HEK293 (cell line): ENCODE measurements around the gene ARHGEF39.

ENCODE experiments used
- CTCF ChIA-PET: fragments of 350-600 bp; formaldehyde crosslinking; extraction: SDS; loops from one replicate; lab custom pipeline; 2021; ENCODE audit warnings: antibody characterized with exemption; lab: Yijun Ruan, JAX
- POLR2A ChIA-PET: fragments of 300-600 bp; formaldehyde crosslinking; extraction: SDS; loops from one replicate; lab custom pipeline; 2020; ENCODE audit warnings: antibody characterized with exemption, inconsistent platforms; lab: Yijun Ruan, JAX
- H3K27ac ChIP-seq: fragments of 200-500 bp; sonication (Bioruptor generic); 2 replicates; pipeline ENCODE4 v1.5.1; 2014; ENCODE audit warnings: low read depth, low read length, control low read depth, inconsistent platforms; ENCODE audit errors: extremely low read depth
- H3K36me3 ChIP-seq, 2 experiments: fragments of 200-500 bp in 1 of 2; sonication (Bioruptor generic) in 1 of 2; 1 replicate in 1 of 2; 2 replicates in 1 of 2; pipeline ENCODE4 v1.5.1; 2014 to 2017; ENCODE audit warnings: inconsistent platforms in 2 of 2, low read length in 2 of 2; ENCODE audit not compliant: control insufficient read depth in 2 of 2, insufficient read depth in 1 of 2
- H3K4me1 ChIP-seq: fragments of 200-500 bp; sonication (Bioruptor generic); 2 replicates; pipeline ENCODE4 v1.5.1; 2014; ENCODE audit warnings: mild to moderate bottlenecking, low read length, inconsistent platforms; ENCODE audit not compliant: control insufficient read depth, insufficient read depth
- H3K4me3 ChIP-seq: 2 replicates; pipeline ENCODE4 v1.5.1; 2011; ENCODE audit warnings: low read depth, mild to moderate bottlenecking, control low read depth, low read length, moderate library complexity
- H3K9me3 ChIP-seq: fragments of 200-500 bp; sonication (Bioruptor generic); 2 replicates; pipeline ENCODE4 v1.5.1; 2014; ENCODE audit warnings: low read depth, low read length, inconsistent platforms; ENCODE audit not compliant: control insufficient read depth, insufficient read depth
- ELK4 ChIP-seq: IDR thresholded peaks from 2 replicates; pipeline ENCODE4 v1.6.1; 2011; ENCODE audit warnings: mild to moderate bottlenecking, low read depth, low read length, borderline replicate concordance
- FEZF1 ChIP-seq: fragments of 450-650 bp; formaldehyde crosslinking; IDR thresholded peaks from 2 replicates; pipeline ENCODE4 v1.5.1; 2016; ENCODE audit warnings: missing biosample characterization, missing genetic modification characterization
- OSR2 ChIP-seq: fragments of 450-650 bp; formaldehyde crosslinking; IDR thresholded peaks from 2 replicates; pipeline ENCODE4 v1.5.1; 2016; ENCODE audit warnings: missing biosample characterization, missing genetic modification characterization
- PRDM1 ChIP-seq: fragments of 450-650 bp; formaldehyde crosslinking; IDR thresholded peaks from 2 replicates; pipeline ENCODE4; 2016; ENCODE audit warnings: missing biosample characterization, missing genetic modification characterization
- ZBTB48 ChIP-seq: fragments of 450-650 bp; formaldehyde crosslinking; IDR thresholded peaks from 2 replicates; pipeline ENCODE4 v1.5.1; 2016; ENCODE audit warnings: missing biosample characterization, missing genetic modification characterization
- ZNF121 ChIP-seq: fragments of 450-650 bp; formaldehyde crosslinking; IDR thresholded peaks from 2 replicates; pipeline ENCODE4 v1.5.1; 2016; ENCODE audit warnings: missing biosample characterization, missing genetic modification characterization
- ZNF157 ChIP-seq: fragments of 450-650 bp; formaldehyde crosslinking; IDR thresholded peaks from 2 replicates; pipeline ENCODE4 v1.5.1; 2016; ENCODE audit warnings: missing biosample characterization, missing genetic modification characterization
- ZNF2 ChIP-seq: fragments of 450-650 bp; formaldehyde crosslinking; IDR thresholded peaks from 2 replicates; pipeline ENCODE4 v1.5.1; 2016; ENCODE audit warnings: missing biosample characterization, missing genetic modification characterization
- ZNF311 ChIP-seq: fragments of 450-650 bp; formaldehyde crosslinking; IDR thresholded peaks from 2 replicates; pipeline ENCODE4 v1.5.1; 2017; ENCODE audit warnings: missing biosample characterization, missing genetic modification characterization, borderline replicate concordance
- ZNF341 ChIP-seq: fragments of 450-650 bp; formaldehyde crosslinking; IDR thresholded peaks from 2 replicates; pipeline ENCODE4; 2016; ENCODE audit warnings: low read depth, missing biosample characterization, missing genetic modification characterization
- ZNF398 ChIP-seq: fragments of 450-650 bp; formaldehyde crosslinking; IDR thresholded peaks from 2 replicates; pipeline ENCODE4 v1.5.1; 2017; ENCODE audit warnings: missing biosample characterization, missing genetic modification characterization
- ZNF473 ChIP-seq: fragments of 450-650 bp; formaldehyde crosslinking; IDR thresholded peaks from 2 replicates; pipeline ENCODE4 v1.5.1; 2017; ENCODE audit warnings: missing biosample characterization, missing genetic modification characterization
- ZNF558 ChIP-seq: fragments of 450-650 bp; formaldehyde crosslinking; IDR thresholded peaks from 2 replicates; pipeline ENCODE4 v1.5.1; 2016; ENCODE audit warnings: missing biosample characterization, missing genetic modification characterization
- ZNF600 ChIP-seq: fragments of 450-650 bp; formaldehyde crosslinking; IDR thresholded peaks from 2 replicates; pipeline ENCODE4 v1.5.1; 2016; ENCODE audit warnings: missing biosample characterization, missing genetic modification characterization
- ZNF658 ChIP-seq: fragments of 450-650 bp; formaldehyde crosslinking; IDR thresholded peaks from 2 replicates; pipeline ENCODE4; 2016; ENCODE audit warnings: missing biosample characterization, missing genetic modification characterization
- TF ChIP-seq, protein P1 (sequence below): fragments of 450-650 bp; formaldehyde crosslinking; IDR thresholded peaks from 2 replicates; pipeline ENCODE4 v1.5.1; 2016; ENCODE audit warnings: missing biosample characterization, missing genetic modification characterization
- TF ChIP-seq, protein P2 (sequence below): fragments of 450-650 bp; formaldehyde crosslinking; IDR thresholded peaks from 2 replicates; pipeline ENCODE4 v1.5.1; 2016; ENCODE audit warnings: missing biosample characterization, missing genetic modification characterization

Gene ARHGEF39

GRCh38 chr9:35651956-35652828 lies 12.8 kb downstream of the ARHGEF39 start (continued):
- TF ChIP-seq, protein P1, sequence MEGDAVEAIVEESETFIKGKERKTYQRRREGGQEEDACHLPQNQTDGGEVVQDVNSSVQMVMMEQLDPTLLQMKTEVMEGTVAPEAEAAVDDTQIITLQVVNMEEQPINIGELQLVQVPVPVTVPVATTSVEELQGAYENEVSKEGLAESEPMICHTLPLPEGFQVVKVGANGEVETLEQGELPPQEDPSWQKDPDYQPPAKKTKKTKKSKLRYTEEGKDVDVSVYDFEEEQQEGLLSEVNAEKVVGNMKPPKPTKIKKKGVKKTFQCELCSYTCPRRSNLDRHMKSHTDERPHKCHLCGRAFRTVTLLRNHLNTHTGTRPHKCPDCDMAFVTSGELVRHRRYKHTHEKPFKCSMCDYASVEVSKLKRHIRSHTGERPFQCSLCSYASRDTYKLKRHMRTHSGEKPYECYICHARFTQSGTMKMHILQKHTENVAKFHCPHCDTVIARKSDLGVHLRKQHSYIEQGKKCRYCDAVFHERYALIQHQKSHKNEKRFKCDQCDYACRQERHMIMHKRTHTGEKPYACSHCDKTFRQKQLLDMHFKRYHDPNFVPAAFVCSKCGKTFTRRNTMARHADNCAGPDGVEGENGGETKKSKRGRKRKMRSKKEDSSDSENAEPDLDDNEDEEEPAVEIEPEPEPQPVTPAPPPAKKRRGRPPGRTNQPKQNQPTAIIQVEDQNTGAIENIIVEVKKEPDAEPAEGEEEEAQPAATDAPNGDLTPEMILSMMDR = no peak
- no peak for TF ChIP-seq OSR2 (tag by site-specific recombination)
- TF ChIP-seq ZBTB48 (tag by site-specific recombination) = no peak
- no peak for TF ChIP-seq ZNF2 (tag by site-specific recombination)
- no peak for TF ChIP-seq ZNF558 (tag by site-specific recombination)

DNA sequence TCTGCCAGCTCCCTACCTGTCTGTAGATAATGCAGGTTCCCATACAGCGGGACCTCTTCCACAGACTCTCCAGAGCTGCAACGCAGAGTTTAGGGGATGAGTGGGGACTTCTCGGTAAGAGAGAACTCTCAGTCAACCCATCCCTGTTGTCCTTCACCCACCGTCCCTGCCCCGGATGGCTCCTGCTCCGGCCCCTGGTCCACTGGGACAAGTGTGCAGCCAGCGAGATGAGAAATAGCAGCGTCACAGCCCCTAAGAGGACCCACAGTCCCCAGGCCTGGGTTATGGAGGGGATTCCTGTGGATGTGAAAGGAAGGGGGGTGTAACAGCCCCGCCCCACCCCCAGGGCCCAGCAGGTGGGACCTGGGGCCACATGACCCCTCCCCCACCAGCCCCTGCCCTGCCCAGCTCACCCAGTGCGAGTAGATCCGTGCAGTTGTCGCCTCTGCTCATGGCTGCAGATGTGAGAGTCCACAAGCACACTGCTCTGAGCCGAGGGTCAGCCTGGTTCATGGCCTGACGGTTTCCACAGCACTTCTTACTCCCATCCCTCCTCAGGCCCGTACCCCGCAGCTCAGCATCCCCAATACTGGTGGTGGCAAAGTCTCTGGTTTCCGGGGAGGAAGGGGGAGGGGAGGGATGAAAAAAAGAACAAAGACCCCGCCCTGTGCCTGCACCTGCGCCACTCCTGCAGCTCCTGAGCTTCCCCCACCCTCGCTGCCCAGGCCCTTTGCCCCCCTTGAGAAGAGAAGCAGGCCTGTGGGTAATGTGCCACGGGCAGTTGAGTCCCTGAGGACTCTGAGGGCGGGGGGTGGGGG lies 14.4 kb downstream of the ARHGEF39 start, which contains the start of gene SIT1:
TSS of gene SIT1 (minus strand) at position 591 of the 818 bp plus-strand sequence. CDS start at position 513, 78 bp downstream.
- TF ChIP-seq ZNF558 (tag by site-specific recombination) (no peak), ZNF473 (tag by site-specific recombination) (no peak), ZNF398 (tag by site-specific recombination) (no peak), ZNF157 (no peak), ZNF311 (tag by site-specific recombination) (no peak), ELK4 (no peak), ZNF658 (tag by site-specific recombination) (no peak), ZNF121 (tag by site-specific recombination) (no peak), ZNF341 (tag by site-specific recombination) (no peak), PRDM1 (tag by site-specific recombination) (no peak), FEZF1 (tag by site-specific recombination) (no peak), ZNF600 (tag by site-specific recombination) (no peak)
- TF ChIP-seq, protein P2, sequence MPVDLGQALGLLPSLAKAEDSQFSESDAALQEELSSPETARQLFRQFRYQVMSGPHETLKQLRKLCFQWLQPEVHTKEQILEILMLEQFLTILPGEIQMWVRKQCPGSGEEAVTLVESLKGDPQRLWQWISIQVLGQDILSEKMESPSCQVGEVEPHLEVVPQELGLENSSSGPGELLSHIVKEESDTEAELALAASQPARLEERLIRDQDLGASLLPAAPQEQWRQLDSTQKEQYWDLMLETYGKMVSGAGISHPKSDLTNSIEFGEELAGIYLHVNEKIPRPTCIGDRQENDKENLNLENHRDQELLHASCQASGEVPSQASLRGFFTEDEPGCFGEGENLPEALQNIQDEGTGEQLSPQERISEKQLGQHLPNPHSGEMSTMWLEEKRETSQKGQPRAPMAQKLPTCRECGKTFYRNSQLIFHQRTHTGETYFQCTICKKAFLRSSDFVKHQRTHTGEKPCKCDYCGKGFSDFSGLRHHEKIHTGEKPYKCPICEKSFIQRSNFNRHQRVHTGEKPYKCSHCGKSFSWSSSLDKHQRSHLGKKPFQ (tag by site-specific recombination) = no peak
- POLR2A ChIA-PET = no interaction called here
- Histone ChIP-seq H3K4me3 (no peak within 1 kb of the TSS), H3K27ac (no peak within 1 kb of the TSS), H3K4me1 (no peaks in the 10 kb centered on the region), H3K36me3 (no peaks in the 10 kb centered on the region), H3K9me3 (no peaks in the 10 kb centered on the region)
- CTCF ChIA-PET = no interaction called here
